Naive thymus-derived CD8-positive, alpha-beta T cell (primary cell): ENCODE measurements around the gene SDK2. TPM values are rescaled to one million over a fixed set of nuclear protein-coding genes. Genes with fewer than 3 reads are reported as not detected.
A peak's percentile ranks its signal among the peaks of the same experiment; 100 is the strongest.

ENCODE experiments used
- ATAC-seq, 2 donors: fragments of 150-1000 bp; cut with Tn5 transposase in 1 of 2; sonication (Bioruptor Pico), chemical (Tn5 transposase) in 1 of 2; 1 replicate in 1 of 2; 2 replicates in 1 of 2; pipeline ENCODE4 v1.10.0; 2021; ENCODE audit warnings: mild to moderate bottlenecking in 2 of 2, moderate library complexity in 2 of 2
- POLR2A ChIA-PET: fragments of 350-600 bp; sonication (Branson Sonifier 250); formaldehyde crosslinking; loops from one replicate; lab custom pipeline; 2021; ENCODE audit warnings: antibody characterized with exemption; lab: Charles Lee
- DNase-seq, 10 donors: peaks; one replicate each; pipeline versions ENCODE4 v3.0.0 to v3.0.0-alpha.2; 2020 to 2022
- H3K27ac Mint-ChIP-seq, 10 donors: one replicate each; pipeline ENCODE4 v1.8.0; 2020 to 2022; ENCODE audit warnings: mild to moderate bottlenecking in 10 of 10, mixed read lengths in 10 of 10, moderate library complexity in 4 of 10, inconsistent platforms in 1 of 10
- H3K27me3 Mint-ChIP-seq, 5 donors: one replicate each; pipeline ENCODE4 v1.8.0; 2021 to 2022; ENCODE audit warnings: mixed read lengths in 5 of 5
- H3K36me3 Mint-ChIP-seq, 3 donors: one replicate each; pipeline ENCODE4 v1.8.0; 2020 to 2022; ENCODE audit warnings: mixed read lengths in 3 of 3, mild to moderate bottlenecking in 2 of 3, inconsistent platforms in 1 of 3
- H3K4me1 Mint-ChIP-seq, 4 donors: one replicate each; pipeline ENCODE4 v1.8.0; 2021 to 2022; ENCODE audit warnings: mixed read lengths in 4 of 4
- H3K4me3 Mint-ChIP-seq, 10 donors: one replicate each; pipeline ENCODE4 v1.8.0; 2020 to 2022; ENCODE audit warnings: mild to moderate bottlenecking in 10 of 10, mixed read lengths in 10 of 10, moderate library complexity in 6 of 10, inconsistent platforms in 1 of 10
- H3K9me3 Mint-ChIP-seq, 9 donors: one replicate each; pipeline ENCODE4 v1.8.0; 2020 to 2022; ENCODE audit warnings: mixed read lengths in 9 of 9, mild to moderate bottlenecking in 3 of 9, inconsistent platforms in 1 of 9, moderate library complexity in 1 of 9
- polyA plus RNA-seq, 3 donors: library from polyadenylated mRNA; unstranded; fragments of 300-500 nt; fragmentation: Illumina TruSeq; gene quantifications; one replicate each; pipeline ENCODE4 v1.2.3, GENCODE V29; 2021
- total RNA-seq, 8 experiments: library from RNA in 2 of 8; stranded (reverse) in 2 of 8; gene quantifications; one replicate each; pipeline ENCODE4 v1.2.3 and lab custom pipeline; 2021 to 2026

The SDK2 gene
- total and polyA plus RNA-seq, 5 experiments from 2014 or later = 0.27 to 11.3 (median 4.2) TPM

- POLR2A ChIA-PET = no interaction called here
- no peaks in the 10 kb centered on the region for H3K27me3 Mint-ChIP-seq
- H3K9me3 Mint-ChIP-seq = no peaks in the 10 kb centered on the region
- no peaks in the 10 kb centered on the region for H3K4me1 Mint-ChIP-seq
- ATAC-seq (no peak), DNase-seq (no peak)
- H3K4me3 Mint-ChIP-seq = no peak overlapping the region
- no peak overlapping the region for H3K27ac Mint-ChIP-seq
- peaks cover 0 to 7% (median 0%) of the 10 kb centered on the region in 3 donors for H3K36me3 Mint-ChIP-seq
These were observed 287.6 kb downstream of the SDK2 start for GRCh38 chr17:73356561-73357170.

- no peak overlapping the region for H3K27ac Mint-ChIP-seq
- no peak overlapping the region for H3K4me3 Mint-ChIP-seq
- DNase-seq = no peak
- no peak for ATAC-seq
- no peaks in the 10 kb centered on the region for H3K27me3 Mint-ChIP-seq
- no peaks in the 10 kb centered on the region for H3K4me1 Mint-ChIP-seq
- POLR2A ChIA-PET = interaction anchor here (0.5 kb wide), 1 partner anchor 132 kb away, joined by 3 read pairs; no protein-coding TSS in a partner anchor
- H3K36me3 Mint-ChIP-seq = peaks cover 0 to 11% (median 3%) of the 10 kb centered on the region in 3 donors
- H3K9me3 Mint-ChIP-seq = no peaks in the 10 kb centered on the region
These were observed 289.6 kb downstream of the SDK2 start for GRCh38 chr17:73354423-73355284.

GRCh38 chr17:73352261-73352660 is 292.0 kb downstream of the SDK2 start:
- no peak for ATAC-seq
- no peaks in the 10 kb centered on the region for H3K27me3 Mint-ChIP-seq
- no peaks in the 10 kb centered on the region for H3K4me1 Mint-ChIP-seq
- H3K9me3 Mint-ChIP-seq = no peaks in the 10 kb centered on the region
- H3K27ac Mint-ChIP-seq = no peak overlapping the region
- no peak for DNase-seq
- peaks cover 0 to 11% (median 3%) of the 10 kb centered on the region in 3 donors for H3K36me3 Mint-ChIP-seq
- POLR2A ChIA-PET = no interaction called here
- H3K4me3 Mint-ChIP-seq = no peak overlapping the region

- Mint-ChIP-seq H3K4me3 (no peak overlapping the region), H3K9me3 (no peaks in the 10 kb centered on the region), H3K4me1 (no peaks in the 10 kb centered on the region), H3K36me3 (peaks cover 0 to 11% (median 3%) of the 10 kb centered on the region in 3 donors), H3K27ac (peak overlapping the region in 2 of 10 donors; percentile 7 to 14), H3K27me3 (no peaks in the 10 kb centered on the region)
- DNase-seq (no peak), ATAC-seq (no peak)
- POLR2A ChIA-PET = no interaction called here
These were observed 292.5 kb downstream of the SDK2 start for GRCh38 chr17:73351764-73352163.

- no peaks in the 10 kb centered on the region for H3K4me1 Mint-ChIP-seq
- POLR2A ChIA-PET = no interaction called here
- peaks cover 0 to 11% (median 3%) of the 10 kb centered on the region in 3 donors for H3K36me3 Mint-ChIP-seq
- H3K27ac Mint-ChIP-seq = peak overlapping the region in 1 of 10 donors; percentile 67
- no peaks in the 10 kb centered on the region for H3K9me3 Mint-ChIP-seq
- no peak for ATAC-seq
- DNase-seq = no peak
- no peaks in the 10 kb centered on the region for H3K27me3 Mint-ChIP-seq
- no peak overlapping the region for H3K4me3 Mint-ChIP-seq
These were observed 293.4 kb downstream of the SDK2 start for GRCh38 chr17:73350864-73351263.

GRCh38 chr17:73349647-73350046 is 294.6 kb downstream of the SDK2 start:
- H3K27ac Mint-ChIP-seq = peak overlapping the region in 1 of 10 donors; percentile 11
- no peak overlapping the region for H3K4me3 Mint-ChIP-seq
- DNase-seq (no peak), ATAC-seq (no peak)
- peaks cover 0 to 10% (median 3%) of the 10 kb centered on the region in 3 donors for H3K36me3 Mint-ChIP-seq
- H3K9me3 Mint-ChIP-seq = no peaks in the 10 kb centered on the region
- POLR2A ChIA-PET = no interaction called here
- no peaks in the 10 kb centered on the region for H3K27me3 Mint-ChIP-seq
- no peaks in the 10 kb centered on the region for H3K4me1 Mint-ChIP-seq

GRCh38 chr17:73349138-73349537 is 295.1 kb downstream of the SDK2 start:
- Mint-ChIP-seq H3K9me3 (no peaks in the 10 kb centered on the region), H3K4me3 (no peak overlapping the region), H3K27me3 (no peaks in the 10 kb centered on the region), H3K4me1 (no peaks in the 10 kb centered on the region), H3K36me3 (peaks cover 0 to 10% (median 3%) of the 10 kb centered on the region in 3 donors), H3K27ac (peak overlapping the region in 2 of 10 donors; percentile 43 to 53)
- DNase-seq (no peak), ATAC-seq (no peak)
- POLR2A ChIA-PET = no interaction called here

GRCh38 chr17:73348829-73349095 is 295.5 kb downstream of the SDK2 start:
- POLR2A ChIA-PET = no interaction called here
- ATAC-seq = no peak
- Mint-ChIP-seq H3K4me3 (peak overlapping the region in 1 of 10 donors; percentile 51), H3K27me3 (no peaks in the 10 kb centered on the region), H3K4me1 (no peaks in the 10 kb centered on the region), H3K36me3 (peaks cover 0 to 10% (median 3%) of the 10 kb centered on the region in 3 donors), H3K9me3 (no peaks in the 10 kb centered on the region), H3K27ac (peak overlapping the region in 2 of 10 donors; percentile 43 to 53)
- no peak for DNase-seq

GRCh38 chr17:73348018-73348828 is 296.0 kb downstream of the SDK2 start:
- H3K4me3 Mint-ChIP-seq = no peak overlapping the region
- peaks cover 0 to 10% (median 3%) of the 10 kb centered on the region in 3 donors for H3K36me3 Mint-ChIP-seq
- H3K4me1 Mint-ChIP-seq = no peaks in the 10 kb centered on the region
- ATAC-seq = no peak
- H3K9me3 Mint-ChIP-seq = no peaks in the 10 kb centered on the region
- H3K27ac Mint-ChIP-seq = peak overlapping the region in 2 of 10 donors; percentile 43 to 53
- DNase-seq = no peak
- POLR2A ChIA-PET = no interaction called here
- no peaks in the 10 kb centered on the region for H3K27me3 Mint-ChIP-seq

GRCh38 chr17:73347351-73347750 is 296.9 kb downstream of the SDK2 start:
- Mint-ChIP-seq H3K4me3 (no peak overlapping the region), H3K27me3 (no peaks in the 10 kb centered on the region), H3K36me3 (peaks cover 0 to 10% (median 3%) of the 10 kb centered on the region in 3 donors), H3K27ac (no peak overlapping the region), H3K9me3 (no peaks in the 10 kb centered on the region), H3K4me1 (no peaks in the 10 kb centered on the region)
- POLR2A ChIA-PET = no interaction called here
- ATAC-seq = no peak
- no peak for DNase-seq

- Mint-ChIP-seq H3K27ac (peak overlapping the region in 1 of 10 donors; percentile 72), H3K4me1 (no peaks in the 10 kb centered on the region), H3K27me3 (no peaks in the 10 kb centered on the region), H3K4me3 (no peak overlapping the region), H3K36me3 (peaks cover 0 to 7% (median 3%) of the 10 kb centered on the region in 3 donors), H3K9me3 (no peaks in the 10 kb centered on the region)
- ATAC-seq (no peak), DNase-seq (no peak)
- POLR2A ChIA-PET = no interaction called here
These were observed 297.6 kb downstream of the SDK2 start for GRCh38 chr17:73346501-73347162.

- Mint-ChIP-seq H3K36me3 (peaks cover 0 to 3% (median 2%) of the 10 kb centered on the region in 3 donors), H3K9me3 (no peaks in the 10 kb centered on the region), H3K27me3 (no peaks in the 10 kb centered on the region), H3K4me1 (no peaks in the 10 kb centered on the region), H3K27ac (no peak overlapping the region), H3K4me3 (no peak overlapping the region)
- ATAC-seq (no peak), DNase-seq (no peak)
- POLR2A ChIA-PET = no interaction called here
These were observed 300.3 kb downstream of the SDK2 start for GRCh38 chr17:73343739-73344454.
